SK-N-MC (cell line): Measurements from ENCODE around the gene LUC7L3.

ENCODE experiments used
- DNase-seq: peaks from one replicate; pipeline ENCODE4 v3.0.0-alpha.2; 2011; ENCODE audit warnings: low read depth, low spot score
- H3K27ac ChIP-seq: fragments of 200-600 bp; sonication (generic); 2 replicates; pipeline ENCODE4 v1.5.1; 2016; ENCODE audit warnings: mixed run types
- H3K36me3 ChIP-seq: fragments of 200-600 bp; sonication (generic); 2 replicates; pipeline ENCODE4 v1.6.1; 2017; ENCODE audit warnings: antibody characterized with exemption, low read length, mixed read lengths; ENCODE audit not compliant: insufficient read depth
- H3K4me3 ChIP-seq: fragments of 200-600 bp; sonication (generic); 2 replicates; pipeline ENCODE4 v1.5.1; 2016
- H3K9ac ChIP-seq: fragments of 200-600 bp; sonication (generic); 2 replicates; pipeline ENCODE4 v1.8.0; 2017; ENCODE audit warnings: mixed run types, mixed read lengths; ENCODE audit not compliant: insufficient read length
- H3K9me3 ChIP-seq: fragments of 200-600 bp; sonication (generic); 2 replicates; pipeline ENCODE4 v1.6.1; 2017; ENCODE audit warnings: low read depth, mild to moderate bottlenecking, antibody characterized with exemption, low read length, moderate library complexity, mixed read lengths
- EZH2 ChIP-seq: fragments of 200-600 bp; sonication (generic); IDR thresholded peaks from one replicate; pipeline ENCODE4 v1.6.1; 2017; ENCODE audit warnings: antibody characterized with exemption
- FOXP2 ChIP-seq: optimal IDR thresholded peaks from 2 replicates; pipeline ENCODE3; 2011; ENCODE audit warnings: mild to moderate bottlenecking, moderate library complexity; ENCODE audit not compliant: insufficient read depth; ENCODE audit errors: extremely low read length, control extremely low read depth
- POLR2AphosphoS5 ChIP-seq: IDR thresholded peaks from 2 replicates; pipeline ENCODE4 v1.6.1; 2012; ENCODE audit warnings: mild to moderate bottlenecking, low read depth, low read length, borderline replicate concordance

Gene LUC7L3

DNA sequence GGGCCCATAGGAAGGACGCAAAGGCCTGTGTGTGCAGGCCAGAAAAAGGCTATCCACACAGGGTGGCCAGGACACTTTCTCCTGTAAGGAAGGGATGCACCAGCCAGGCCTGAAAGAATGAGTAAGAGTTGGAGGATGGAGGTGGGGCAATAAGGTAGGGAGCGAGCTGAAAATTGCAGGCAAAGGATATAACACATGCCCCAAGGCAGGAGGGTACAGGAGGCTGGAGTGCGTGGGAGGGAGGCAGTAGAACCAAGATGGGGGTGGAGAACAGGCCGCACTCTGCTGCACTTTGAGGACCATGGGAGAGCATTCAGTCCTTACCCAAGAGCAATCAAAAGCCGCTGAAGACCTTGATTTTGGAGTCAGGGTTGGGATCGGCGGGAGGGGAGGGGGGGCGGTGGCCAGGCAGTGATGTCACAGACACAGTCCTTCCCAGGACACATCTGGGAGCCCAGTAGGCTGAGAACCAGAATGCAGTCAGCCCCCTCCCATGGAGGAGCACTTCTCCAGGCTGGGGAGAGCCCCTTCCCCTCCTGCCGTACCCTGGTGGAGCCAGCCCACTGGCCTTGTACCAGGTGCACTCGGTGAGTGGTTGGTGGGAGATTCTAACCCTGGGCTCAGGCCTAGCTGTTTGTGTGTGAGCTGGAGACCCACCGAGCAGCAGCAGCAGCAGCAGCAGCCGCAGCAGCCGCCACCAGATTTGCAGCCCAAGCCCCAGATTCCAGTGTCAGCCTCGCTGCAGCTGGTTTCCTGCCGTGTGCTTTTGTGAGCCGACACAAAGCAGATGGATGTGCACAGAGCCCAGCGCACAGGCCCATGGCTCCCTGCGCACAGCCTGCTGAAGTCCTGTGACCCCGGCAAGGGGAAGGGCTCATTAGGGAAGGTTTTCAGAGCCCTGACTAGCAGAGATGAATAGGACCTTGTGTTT is 29.2 kb upstream of the LUC7L3 start:
- Histone ChIP-seq H3K36me3 (peaks cover 24% of the 10 kb centered on the region), H3K9ac (no peak overlapping the region), H3K4me3 (no peak overlapping the region), H3K27ac (no peak overlapping the region), H3K9me3 (no peaks in the 10 kb centered on the region)
- DNase-seq: no peak
- no peak for TF ChIP-seq POLR2AphosphoS5
- no peak for TF ChIP-seq FOXP2
- no peak for TF ChIP-seq EZH2

DNA sequence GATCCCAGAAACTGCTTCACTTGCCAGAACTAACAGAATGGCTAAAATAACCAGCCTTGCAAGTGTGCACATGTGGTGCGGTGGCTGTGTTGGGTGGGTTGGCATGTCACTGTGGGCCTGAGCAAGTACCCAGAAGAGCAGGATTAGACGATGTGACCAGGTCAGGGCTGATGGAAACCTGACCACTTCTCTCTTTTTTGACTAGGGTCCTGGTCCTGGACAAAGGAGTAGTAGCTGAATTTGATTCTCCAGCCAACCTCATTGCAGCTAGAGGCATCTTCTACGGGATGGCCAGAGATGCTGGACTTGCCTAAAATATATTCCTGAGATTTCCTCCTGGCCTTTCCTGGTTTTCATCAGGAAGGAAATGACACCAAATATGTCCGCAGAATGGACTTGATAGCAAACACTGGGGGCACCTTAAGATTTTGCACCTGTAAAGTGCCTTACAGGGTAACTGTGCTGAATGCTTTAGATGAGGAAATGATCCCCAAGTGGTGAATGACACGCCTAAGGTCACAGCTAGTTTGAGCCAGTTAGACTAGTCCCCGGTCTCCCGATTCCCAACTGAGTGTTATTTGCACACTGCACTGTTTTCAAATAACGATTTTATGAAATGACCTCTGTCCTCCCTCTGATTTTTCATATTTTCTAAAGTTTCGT is 28.4 kb upstream of the LUC7L3 start:
- Histone ChIP-seq H3K9me3 (no peaks in the 10 kb centered on the region), H3K9ac (no peak overlapping the region), H3K4me3 (no peak overlapping the region), H3K27ac (no peak overlapping the region), H3K36me3 (peaks cover 32% of the 10 kb centered on the region)
- DNase-seq: no peak
- no peak for TF ChIP-seq EZH2
- no peak for TF ChIP-seq POLR2AphosphoS5
- TF ChIP-seq FOXP2: no peak

DNA sequence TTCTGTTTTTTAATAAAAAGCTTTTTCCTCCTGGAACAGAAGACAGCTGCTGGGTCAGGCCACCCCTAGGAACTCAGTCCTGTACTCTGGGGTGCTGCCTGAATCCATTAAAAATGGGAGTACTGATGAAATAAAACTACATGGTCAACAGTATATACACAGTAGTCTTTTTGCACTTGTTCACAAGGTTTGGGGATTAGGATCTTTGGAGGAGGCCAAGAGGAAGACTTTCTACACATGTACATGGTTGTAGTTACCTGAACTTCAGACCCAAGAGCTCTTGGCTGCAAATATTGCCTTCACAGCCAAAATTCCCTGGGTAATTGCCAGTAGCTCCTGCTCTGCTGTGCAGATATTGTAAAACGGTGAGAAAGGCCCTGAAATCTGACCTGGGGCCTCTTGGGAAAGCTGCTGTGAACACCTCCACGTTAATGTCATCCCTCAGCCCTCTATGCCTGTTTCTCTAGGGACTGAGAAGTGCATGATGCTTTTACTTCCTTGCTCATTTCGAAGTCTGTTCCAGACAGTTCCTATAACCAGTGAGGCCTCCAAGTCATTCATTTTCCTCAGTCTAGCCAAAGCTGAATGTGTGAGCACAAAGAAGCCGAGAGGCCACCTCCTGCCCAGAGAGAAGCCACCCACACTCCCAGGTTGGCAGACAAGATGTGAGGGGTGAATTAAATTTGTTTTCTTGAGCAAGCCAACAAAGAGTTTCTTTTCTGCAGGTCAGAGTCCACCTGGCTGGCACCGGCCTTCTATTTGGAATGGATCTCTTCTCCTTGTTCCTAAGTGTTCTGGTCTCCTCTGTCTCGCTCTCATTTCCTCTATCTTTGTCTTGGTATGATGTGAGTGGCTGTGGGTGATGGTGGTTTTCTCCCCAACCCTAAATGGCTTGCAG is 27.6 kb upstream of the LUC7L3 start:
- H3K9ac ChIP-seq: no peak overlapping the region
- H3K27ac ChIP-seq: no peak overlapping the region

DNA sequence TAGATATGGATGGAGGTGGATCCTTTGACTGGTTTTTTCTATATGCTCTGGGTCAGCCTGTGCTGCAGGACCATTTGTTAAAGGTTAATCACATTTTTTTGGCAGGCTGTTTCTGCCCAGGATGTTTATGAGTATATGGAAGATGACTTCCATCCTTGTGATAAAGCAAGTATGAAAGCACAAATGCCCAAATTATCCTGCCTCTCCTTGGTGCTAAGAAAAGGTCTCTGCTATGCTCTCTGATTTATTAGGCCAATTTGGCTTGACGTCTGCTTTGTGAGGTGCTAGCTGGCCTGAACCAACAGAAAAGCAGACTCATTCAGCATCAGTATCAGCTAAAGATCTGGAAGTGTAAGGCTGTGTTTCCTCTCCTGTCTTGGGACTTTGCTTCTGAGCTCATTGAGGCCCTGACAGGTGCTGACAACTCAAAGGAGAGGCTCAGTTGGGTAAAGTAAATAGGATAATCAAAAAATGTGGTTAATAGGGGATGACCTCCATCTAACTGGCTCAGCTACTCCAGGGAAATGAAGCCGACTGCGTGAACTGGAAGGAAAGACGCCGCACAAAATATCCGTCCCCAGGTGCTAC is 26.9 kb upstream of the LUC7L3 start:
- Histone ChIP-seq H3K4me3 (no peak overlapping the region), H3K9me3 (no peaks in the 10 kb centered on the region), H3K9ac (no peak overlapping the region), H3K36me3 (peaks cover 47% of the 10 kb centered on the region), H3K27ac (no peak overlapping the region)
- no peak for TF ChIP-seq FOXP2
- TF ChIP-seq POLR2AphosphoS5: no peak
- TF ChIP-seq EZH2: no peak
- DNase-seq: no peak

More for the DNA sequence above, 27.6 kb upstream of the LUC7L3 start:
- TF ChIP-seq POLR2AphosphoS5: no peak; the same call in 1 of the 2 replicates
- no peak for TF ChIP-seq EZH2
- TF ChIP-seq FOXP2: no peak
- H3K9me3 ChIP-seq: no peaks in the 10 kb centered on the region
- peaks cover 40% of the 10 kb centered on the region for H3K36me3 ChIP-seq
- DNase-seq: no peak
- no peak overlapping the region for H3K4me3 ChIP-seq

DNA sequence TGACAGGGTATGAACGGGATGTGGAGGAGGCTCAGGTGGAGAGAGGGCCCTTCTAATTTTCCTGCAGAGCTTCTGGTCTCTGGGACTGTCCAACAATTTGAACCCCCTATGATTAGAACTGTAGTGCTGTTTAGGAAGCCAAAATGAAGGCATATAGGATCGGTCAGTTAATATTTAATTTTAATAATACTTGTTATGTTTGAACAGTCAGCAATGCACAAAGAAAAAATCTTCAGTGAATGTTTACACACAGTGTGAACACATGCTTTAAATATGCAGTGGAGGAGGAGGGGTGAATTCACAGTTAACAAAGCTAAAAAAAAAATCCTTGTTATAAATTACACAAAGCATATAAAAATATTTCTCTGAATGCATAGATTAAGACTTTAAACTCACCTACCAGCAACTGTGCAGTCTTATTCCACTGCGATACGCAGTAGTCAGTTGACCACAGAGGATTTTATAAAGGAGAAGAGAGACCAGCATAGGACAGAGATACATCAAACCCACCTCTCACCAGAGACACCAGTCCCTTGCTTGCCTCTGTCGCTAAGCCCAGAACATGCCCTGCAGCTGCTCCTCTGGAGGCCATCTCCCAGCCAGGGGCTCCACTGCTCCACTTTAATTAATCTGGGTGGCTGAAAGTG is 26.2 kb upstream of the LUC7L3 start:
- no peak for DNase-seq

DNA sequence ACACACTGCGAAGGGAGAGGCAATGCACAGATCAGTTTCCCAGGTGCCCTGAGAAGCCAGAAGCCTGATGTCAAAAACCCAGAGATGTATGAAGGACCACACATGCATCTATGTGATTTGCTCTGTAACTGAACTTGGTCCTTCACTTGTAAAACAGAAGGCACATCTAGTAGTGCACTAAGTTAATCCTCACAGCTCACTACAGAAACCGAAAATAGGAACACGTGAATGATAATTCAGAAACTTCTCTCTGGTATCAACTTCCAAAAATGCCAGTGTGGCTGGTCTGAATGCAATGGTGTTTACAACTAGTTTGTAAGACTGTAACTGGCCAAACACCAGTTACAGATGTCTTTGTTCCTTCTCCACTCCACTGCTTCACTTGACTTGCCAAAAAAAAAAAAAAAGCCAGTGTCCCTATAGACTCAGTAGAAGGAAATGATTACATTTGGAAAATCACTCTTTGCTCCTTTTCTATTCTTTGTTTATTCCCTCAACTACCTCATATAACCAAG is 23.0 kb upstream of the LUC7L3 start:
- H3K36me3 ChIP-seq: peaks cover 82% of the 10 kb centered on the region
- TF ChIP-seq EZH2 (no peak), FOXP2 (no peak), POLR2AphosphoS5 (no peak)
- no peak overlapping the region for H3K4me3 ChIP-seq
- no peaks in the 10 kb centered on the region for H3K9me3 ChIP-seq
- no peak for DNase-seq
- no peak overlapping the region for H3K27ac ChIP-seq
- no peak overlapping the region for H3K9ac ChIP-seq

More for the DNA sequence above, 26.2 kb upstream of the LUC7L3 start:
- H3K9me3 ChIP-seq: no peaks in the 10 kb centered on the region
- no peak overlapping the region for H3K4me3 ChIP-seq
- no peak for TF ChIP-seq FOXP2
- no peak for TF ChIP-seq POLR2AphosphoS5
- no peak for TF ChIP-seq EZH2
- peaks cover 53% of the 10 kb centered on the region for H3K36me3 ChIP-seq
- H3K27ac ChIP-seq: no peak overlapping the region
- no peak overlapping the region for H3K9ac ChIP-seq

DNA sequence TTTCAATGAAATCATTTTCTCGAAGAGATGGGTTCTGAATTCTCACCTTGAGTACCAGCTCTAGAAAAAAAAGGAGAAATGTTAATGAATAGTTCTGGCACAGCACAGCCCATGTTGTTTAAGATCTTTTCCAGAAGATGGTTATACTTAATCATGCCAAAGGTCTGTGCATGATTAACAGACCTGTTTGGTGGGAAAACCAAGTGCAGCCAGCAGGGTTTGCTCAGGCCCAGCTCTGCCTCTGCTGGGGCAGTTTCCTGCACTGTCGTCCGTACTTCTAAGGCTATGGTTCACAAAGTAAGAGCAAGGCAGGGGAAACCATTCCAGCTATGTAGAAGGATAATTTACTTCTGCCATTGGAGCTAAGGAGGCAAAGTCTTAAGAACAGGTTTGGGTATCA is 22.3 kb upstream of the LUC7L3 start:
- no peak overlapping the region for H3K27ac ChIP-seq
- no peak overlapping the region for H3K4me3 ChIP-seq
- H3K9ac ChIP-seq: no peak overlapping the region

More for the DNA sequence above, 22.3 kb upstream of the LUC7L3 start:
- TF ChIP-seq FOXP2 (no peak), EZH2 (no peak), POLR2AphosphoS5 (no peak)
- DNase-seq: no peak
- H3K36me3 ChIP-seq: peaks cover 82% of the 10 kb centered on the region
- no peaks in the 10 kb centered on the region for H3K9me3 ChIP-seq
